Spleen (tissue), 11 donors: ENCODE data around the gene EPHB1. TPM values are rescaled to one million over a fixed set of nuclear protein-coding genes. Genes with fewer than 3 reads are reported as not detected.
"Not testable (repeated sequence)": the region's sequence is repeated elsewhere in the genome, so short reads cannot be mapped to it uniquely, and the experiment has no call there.

Source experiments
- DNase-seq: peaks from one replicate; pipeline ENCODE4 v3.0.0-alpha.2; 2020
- H3K27ac ChIP-seq, 8 donors: fragments of 200-600 bp; sonication (generic) in 7 of 8; 1 replicate in 4 of 8; 2 replicates in 4 of 8; pipeline versions ENCODE4 v1.5.0 to v1.8.0; 2016 to 2021; ENCODE audit warnings: inconsistent platforms in 4 of 8, mild to moderate bottlenecking in 4 of 8, moderate library complexity in 1 of 8
- H3K27me3 ChIP-seq, 7 donors: fragments of 200-600 bp; sonication (generic) in 6 of 7; replicated peaks in 1 of 7; 1 replicate in 4 of 7; 2 replicates in 3 of 7; pipeline versions ENCODE4 v1.5.0 to v1.8.0; 2016 to 2021; ENCODE audit warnings: inconsistent platforms in 3 of 7, mild to moderate bottlenecking in 1 of 7
- H3K36me3 ChIP-seq, 6 donors: fragments of 200-600 bp; sonication (generic) in 5 of 6; 1 replicate in 4 of 6; 2 replicates in 2 of 6; pipeline versions ENCODE4 v1.5.0 to v1.8.0; 2016 to 2021; ENCODE audit warnings: inconsistent platforms in 2 of 6
- H3K4me1 ChIP-seq, 6 donors: fragments of 200-600 bp; sonication (generic) in 5 of 6; 1 replicate in 3 of 6; 2 replicates in 3 of 6; pipeline versions ENCODE4 v1.5.0 to v1.8.0; 2016 to 2021; ENCODE audit warnings: inconsistent platforms in 3 of 6
- H3K4me3 ChIP-seq, 8 donors: fragments of 200-600 bp; sonication (generic) in 7 of 8; 1 replicate in 4 of 8; 2 replicates in 4 of 8; pipeline versions ENCODE4 v1.5.0 to v1.8.0; 2016 to 2021; ENCODE audit warnings: inconsistent platforms in 4 of 8, mild to moderate bottlenecking in 4 of 8, moderate library complexity in 2 of 8
- H3K9me3 ChIP-seq, 8 donors: fragments of 200-600 bp; sonication (generic) in 7 of 8; 1 replicate in 4 of 8; 2 replicates in 4 of 8; pipeline versions ENCODE4 v1.5.0 to v1.8.0; 2016 to 2021; ENCODE audit warnings: inconsistent platforms in 4 of 8
- CTCF ChIP-seq, 11 experiments: fragments of 200-600 bp in 7 of 11; fragments of 450-650 bp in 4 of 11; sonication (generic) in 4 of 11; IDR thresholded peaks in 8 of 11; conservative IDR thresholded peaks in 3 of 11; 1 replicate in 7 of 11; 2 replicates in 4 of 11; pipeline versions ENCODE4 v1.4.0 to v1.8.0; 2016 to 2021; ENCODE audit warnings: antibody characterized with exemption in 11 of 11, inconsistent platforms in 4 of 11, mild to moderate bottlenecking in 1 of 11
- POLR2A ChIP-seq, 3 donors: fragments of 450-650 bp; IDR thresholded peaks; one replicate each; pipeline ENCODE4 v1.5.1; 2017; ENCODE audit warnings: antibody characterized with exemption in 3 of 3, mild to moderate bottlenecking in 1 of 3
- POLR2AphosphoS5 ChIP-seq, 3 donors: sonication (generic); formaldehyde crosslinking; IDR thresholded peaks; one replicate each; pipeline ENCODE4 v1.5.1; 2017; ENCODE audit warnings: antibody characterized with exemption in 3 of 3
- WGBS, 5 donors: extraction: QIAGEN DNeasy Blood & Tissue Kit in 3 of 5; methylation state at CpG; one replicate each; pipeline versions ENCODE4 v1.1.5 to v1.1.7; 2013 to 2018; 5-methylcytosine and 5-hydroxymethylcytosine counted together
- intact Hi-C: fragments of 100-400 bp; cut with DNase I; formaldehyde crosslinking; loops from one replicate; pipeline ENCODE4 v1.15.0; 2023; ENCODE audit warnings: low total_unique reads
- polyA plus RNA-seq, 3 donors: library from polyadenylated mRNA; stranded (reverse); fragments of 200-250 nt; gene quantifications; one replicate each; pipeline ENCODE4 v1.2.1, GENCODE V29; 2013
- total RNA-seq, 7 donors: library from RNA; depleted of rRNA in 3 of 7; stranded (reverse); fragments of >200 nt in 3 of 7; fragmentation: NEBNext Ultra II Directional in 4 of 7; extraction: Animal tissue kit (Norgen Biotek cat#: 25700) in 4 of 7; gene quantifications; one replicate each; pipeline versions ENCODE4 v1.1.0 to v1.2.1, GENCODE V29; 2016 to 2021
- donor health status: healthy with polysubstance abuse.
- donor health status: DM: no; HTN: no; CAD: no; lungs with moderate emphysema.
- donor health status: DM: no; HTN: no; CAD: no.
- donor health status: Bipolar disorder and iron deficiency.
- donor health status: healthy.
- donor health status: DM: no; HTN: no; CAD: no.
- donor health status: DM: yes; HTN: yes; CAD: no.

Gene EPHB1
- total and polyA plus RNA-seq, 10 donors, result 0.20 to 14.0 (median 3.0) TPM

DNA sequence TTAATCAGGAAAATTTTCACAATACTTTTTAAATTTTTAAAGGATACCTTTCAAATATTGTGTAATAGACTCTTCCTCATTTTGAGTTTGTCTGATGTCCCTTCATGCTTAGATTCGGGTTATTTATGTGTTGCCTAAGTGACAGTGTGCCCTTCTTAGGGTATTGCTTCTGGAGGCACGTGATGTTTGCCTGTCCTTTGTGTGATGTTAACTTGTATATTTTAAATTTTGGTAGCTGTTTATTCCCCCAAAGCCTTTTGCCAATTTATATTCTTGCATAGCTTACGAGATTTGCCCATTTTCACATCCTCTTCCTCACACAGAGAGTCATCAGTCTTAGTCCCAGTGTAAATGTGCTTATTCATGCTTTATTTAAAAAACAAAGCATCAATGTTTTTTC is 433.1 kb downstream of the EPHB1 start:
- no peak for DNase-seq
- 27 to 70% (median 51%) methylated on average over 3 of the region's 3 CpGs for WGBS, 5 donors
- no peak overlapping the region for H3K4me3 ChIP-seq
- peaks cover 0 to 16% (median 9%) of the 10 kb centered on the region in 6 donors for H3K4me1 ChIP-seq
- H3K36me3 ChIP-seq, result no peaks in the 10 kb centered on the region
- intact Hi-C loops, result no loop called here
- TF ChIP-seq POLR2A (IDR thresholded peaks at IDR 0.05), result no peak
- no peak for TF ChIP-seq CTCF (IDR thresholded peaks at IDR 0.05 in 8 of 11, conservative IDR thresholded peaks at IDR 0.05 in 3 of 11)
- no peak for TF ChIP-seq POLR2AphosphoS5 (IDR thresholded peaks at IDR 0.05)
- H3K27ac ChIP-seq, result no peak overlapping the region
- no peaks in the 10 kb centered on the region for H3K27me3 ChIP-seq
- peaks cover 0 to 3% (median 0%) of the 10 kb centered on the region in 8 donors for H3K9me3 ChIP-seq

DNA sequence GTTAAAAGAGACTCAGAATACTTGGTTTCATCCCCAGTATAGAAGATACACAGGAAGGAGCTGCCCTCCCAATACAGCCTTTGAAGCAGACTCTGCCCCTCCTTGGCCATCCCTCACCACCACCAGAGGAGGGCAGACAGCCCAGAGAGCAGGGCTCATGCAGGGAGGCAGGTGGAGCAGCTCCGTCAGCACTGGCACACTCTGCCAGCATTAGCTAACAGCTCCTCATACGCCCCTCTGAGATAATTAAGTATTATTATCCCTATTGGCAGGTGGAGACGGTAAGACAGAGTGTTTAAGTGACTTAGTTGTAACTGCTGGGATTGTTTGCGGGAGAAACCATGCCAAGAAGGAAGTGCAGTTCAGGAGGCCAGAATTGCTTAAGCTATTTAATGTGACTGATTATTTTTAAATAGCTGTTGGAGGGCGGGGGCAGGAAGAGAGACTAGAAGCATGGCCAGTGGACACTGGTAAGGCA is 434.0 kb downstream of the EPHB1 start:
- intact Hi-C loops, result no loop called here
- Histone ChIP-seq H3K27me3 (no peaks in the 10 kb centered on the region), H3K27ac (peak overlapping the region in 1 of 8 donors; percentile 46), H3K4me3 (no peak overlapping the region), H3K4me1 (peaks cover 0 to 16% (median 9%) of the 10 kb centered on the region in 6 donors), H3K36me3 (no peaks in the 10 kb centered on the region), H3K9me3 (peaks cover 0 to 11% (median 0%) of the 10 kb centered on the region in 8 donors)
- DNase-seq, result no peak
- 34 to 59% (median 51%) methylated on average over 5 of the region's 5 CpGs for WGBS, 5 donors
- TF ChIP-seq CTCF (IDR thresholded peaks at IDR 0.05 in 8 of 11, conservative IDR thresholded peaks at IDR 0.05 in 3 of 11) (no peak), POLR2A (IDR thresholded peaks at IDR 0.05) (no peak), POLR2AphosphoS5 (IDR thresholded peaks at IDR 0.05) (no peak)

DNA sequence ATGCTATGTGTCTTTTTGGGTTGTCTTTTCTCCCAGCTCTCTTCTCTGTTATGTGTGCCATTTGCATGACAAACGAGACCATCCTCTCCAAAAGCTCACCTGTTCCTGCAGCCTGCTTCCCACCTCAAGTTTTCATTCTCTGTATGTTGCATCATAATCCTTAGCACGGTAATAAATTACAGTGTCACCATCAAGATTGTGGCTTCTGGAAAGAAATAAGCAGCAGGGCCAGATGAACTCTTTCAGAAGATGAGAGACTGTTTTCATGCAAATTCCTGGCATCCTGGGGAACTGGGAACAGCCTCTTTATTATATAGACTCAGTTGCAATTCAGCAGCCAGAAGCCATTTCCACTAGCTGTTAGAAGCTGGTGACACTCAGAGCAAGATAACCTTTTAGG is 436.7 kb downstream of the EPHB1 start:
- intact Hi-C loops, result no loop called here

GRCh38 chr3:135232226-135232625 is 437.2 kb downstream of the EPHB1 start:
- H3K27me3 ChIP-seq, result no peaks in the 10 kb centered on the region
- no peak overlapping the region for H3K27ac ChIP-seq
- H3K9me3 ChIP-seq, result peaks cover 0 to 11% (median 0%) of the 10 kb centered on the region in 8 donors
- TF ChIP-seq POLR2A (IDR thresholded peaks at IDR 0.05) (no peak), POLR2AphosphoS5 (IDR thresholded peaks at IDR 0.05) (no peak), CTCF (IDR thresholded peaks at IDR 0.05 in 8 of 11, conservative IDR thresholded peaks at IDR 0.05 in 3 of 11) (no peak)
- intact Hi-C loops, result no loop called here
- H3K4me1 ChIP-seq, result peaks cover 0 to 16% (median 9%) of the 10 kb centered on the region in 6 donors
- DNase-seq, result no peak
- 79 to 93% (median 81%) methylated on average over 2 of the region's 2 CpGs for WGBS, 5 donors
- H3K36me3 ChIP-seq, result no peaks in the 10 kb centered on the region
- no peak overlapping the region for H3K4me3 ChIP-seq

More for the DNA sequence above, 436.7 kb downstream of the EPHB1 start:
- peaks cover 0 to 11% (median 0%) of the 10 kb centered on the region in 8 donors for H3K9me3 ChIP-seq
- no peak for DNase-seq
- H3K27ac ChIP-seq, result no peak overlapping the region
- no peak for TF ChIP-seq POLR2AphosphoS5 (IDR thresholded peaks at IDR 0.05)
- TF ChIP-seq CTCF (IDR thresholded peaks at IDR 0.05 in 8 of 11, conservative IDR thresholded peaks at IDR 0.05 in 3 of 11), result no peak
- TF ChIP-seq POLR2A (IDR thresholded peaks at IDR 0.05), result no peak
- H3K4me3 ChIP-seq, result no peak overlapping the region
- H3K36me3 ChIP-seq, result no peaks in the 10 kb centered on the region
- 37 to 59% (median 54%) methylated on average over 2 of the region's 2 CpGs for WGBS, 5 donors
- peaks cover 0 to 16% (median 9%) of the 10 kb centered on the region in 6 donors for H3K4me1 ChIP-seq
- no peaks in the 10 kb centered on the region for H3K27me3 ChIP-seq

DNA sequence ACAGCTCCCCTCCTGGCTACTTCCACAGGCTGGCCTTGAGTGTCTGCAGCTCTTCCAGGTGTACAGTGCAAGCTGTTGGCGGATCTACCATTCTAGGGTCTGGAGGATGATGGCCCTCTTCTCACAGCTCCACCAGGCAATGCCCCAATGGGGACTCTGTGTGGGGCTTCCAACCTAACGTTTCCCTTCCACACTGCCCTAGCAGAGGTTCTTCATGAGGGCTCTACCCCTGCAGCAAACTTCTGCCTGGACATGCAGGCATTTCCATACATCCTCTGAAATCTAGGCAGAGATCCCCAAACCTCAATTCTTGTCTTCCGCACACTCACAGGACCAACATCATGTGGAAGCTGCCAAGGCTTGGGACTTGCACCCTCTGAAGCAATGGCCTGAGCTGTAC is 438.4 kb downstream of the EPHB1 start:
- Histone ChIP-seq H3K4me1 (peaks cover 0 to 13% (median 8%) of the 10 kb centered on the region in 6 donors), H3K9me3 (peaks cover 0 to 11% (median 0%) of the 10 kb centered on the region in 8 donors)
- DNase-seq, H3K27ac ChIP-seq, H3K27me3 ChIP-seq, H3K4me3 ChIP-seq, intact Hi-C loops, H3K36me3 ChIP-seq: not testable (repeated sequence)
- WGBS, 5 donors, result 83 to 95% (median 94%) methylated on average over 2 to 3 of the region's 3 CpGs
